ENCODE results near the gene ICE2. TPM values are rescaled to one million over a fixed set of nuclear protein-coding genes. Genes with fewer than 3 reads are reported as not detected.
A peak's percentile ranks its signal among the peaks of the same experiment; 100 is the strongest.

ICE2 gene
- total RNA-seq, 3 donors from 2014 or later: 28.5 to 40.7 (median 36.1) TPM

DNA sequence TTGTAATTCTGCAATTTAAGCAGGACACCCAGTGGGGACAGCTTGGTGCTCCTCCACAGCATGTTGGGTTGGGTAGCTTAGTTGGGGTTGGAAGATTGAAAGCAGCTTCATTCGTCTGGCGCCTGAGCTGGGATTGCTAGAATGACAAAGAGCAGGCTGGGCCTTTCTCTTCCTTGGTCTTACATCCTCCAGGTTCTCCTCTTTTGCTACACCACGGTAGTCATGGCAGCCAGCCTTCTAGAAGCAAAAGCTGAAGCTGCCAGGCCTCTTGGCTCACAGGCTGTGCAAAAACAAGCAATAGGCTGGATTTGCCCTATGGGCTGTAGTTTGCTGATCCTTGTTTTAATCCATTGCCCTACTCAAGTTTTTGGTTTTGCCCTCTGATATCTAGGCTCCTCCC is 78.0 kb downstream of the ICE2 start:
- no peak for TF ChIP-seq POLR2A (IDR thresholded peaks at IDR 0.05)
- TF ChIP-seq, protein P1, sequence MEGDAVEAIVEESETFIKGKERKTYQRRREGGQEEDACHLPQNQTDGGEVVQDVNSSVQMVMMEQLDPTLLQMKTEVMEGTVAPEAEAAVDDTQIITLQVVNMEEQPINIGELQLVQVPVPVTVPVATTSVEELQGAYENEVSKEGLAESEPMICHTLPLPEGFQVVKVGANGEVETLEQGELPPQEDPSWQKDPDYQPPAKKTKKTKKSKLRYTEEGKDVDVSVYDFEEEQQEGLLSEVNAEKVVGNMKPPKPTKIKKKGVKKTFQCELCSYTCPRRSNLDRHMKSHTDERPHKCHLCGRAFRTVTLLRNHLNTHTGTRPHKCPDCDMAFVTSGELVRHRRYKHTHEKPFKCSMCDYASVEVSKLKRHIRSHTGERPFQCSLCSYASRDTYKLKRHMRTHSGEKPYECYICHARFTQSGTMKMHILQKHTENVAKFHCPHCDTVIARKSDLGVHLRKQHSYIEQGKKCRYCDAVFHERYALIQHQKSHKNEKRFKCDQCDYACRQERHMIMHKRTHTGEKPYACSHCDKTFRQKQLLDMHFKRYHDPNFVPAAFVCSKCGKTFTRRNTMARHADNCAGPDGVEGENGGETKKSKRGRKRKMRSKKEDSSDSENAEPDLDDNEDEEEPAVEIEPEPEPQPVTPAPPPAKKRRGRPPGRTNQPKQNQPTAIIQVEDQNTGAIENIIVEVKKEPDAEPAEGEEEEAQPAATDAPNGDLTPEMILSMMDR (IDR thresholded peaks at IDR 0.05): no peak
- no peak for TF ChIP-seq POLR2AphosphoS5 (IDR thresholded peaks at IDR 0.05)

DNA sequence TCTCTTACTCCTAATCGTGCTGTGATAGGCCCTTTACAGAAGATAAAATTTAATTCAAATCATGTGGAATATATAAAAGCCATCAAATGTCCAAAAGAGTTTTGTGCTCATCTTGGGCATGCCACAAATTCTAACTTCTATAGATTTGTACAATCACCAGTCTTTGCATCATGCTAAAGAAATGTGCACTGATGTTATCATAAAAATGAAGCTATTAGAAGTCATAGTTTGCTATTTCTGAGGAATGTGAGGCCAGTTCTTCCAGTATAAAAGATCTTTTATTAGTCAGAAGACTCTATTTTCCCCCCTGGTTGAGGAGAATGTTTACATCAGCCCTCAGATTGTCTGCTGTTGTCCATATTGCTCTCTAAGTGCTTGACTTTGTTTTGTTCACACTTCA is 79.0 kb downstream of the ICE2 start:
- H3K4me1 ChIP-seq: peaks cover 6 to 7% of the 10 kb centered on the region in 2 donors
- H3K36me3 ChIP-seq: no peaks in the 10 kb centered on the region
- H3K27ac ChIP-seq: peak overlapping the region; percentile 0 to 99
- H3K9me3 ChIP-seq: no peaks in the 10 kb centered on the region
- no peak overlapping the region for H3K4me3 ChIP-seq
- intact Hi-C loops (cut with DNase I; ENCODE audit: low total_unique reads): no loop called here
- H3K27me3 ChIP-seq: no peaks in the 10 kb centered on the region
- TF ChIP-seq POLR2A (IDR thresholded peaks at IDR 0.05): no peak
- TF ChIP-seq, protein P1 (IDR thresholded peaks at IDR 0.05): no peak
- no peak for TF ChIP-seq POLR2AphosphoS5 (IDR thresholded peaks at IDR 0.05)
- DNase-seq (ENCODE audit: low spot score in 2 of 2): no peak

More for the DNA sequence above, 78.0 kb downstream of the ICE2 start:
- Histone ChIP-seq H3K27ac (no peak overlapping the region), H3K4me3 (no peak overlapping the region), H3K4me1 (no peaks in the 10 kb centered on the region), H3K36me3 (no peaks in the 10 kb centered on the region), H3K27me3 (no peaks in the 10 kb centered on the region), H3K9me3 (no peaks in the 10 kb centered on the region)
- intact Hi-C loops (cut with DNase I; ENCODE audit: low total_unique reads): no loop called here
- no peak for DNase-seq (ENCODE audit: low spot score in 2 of 2)

DNA sequence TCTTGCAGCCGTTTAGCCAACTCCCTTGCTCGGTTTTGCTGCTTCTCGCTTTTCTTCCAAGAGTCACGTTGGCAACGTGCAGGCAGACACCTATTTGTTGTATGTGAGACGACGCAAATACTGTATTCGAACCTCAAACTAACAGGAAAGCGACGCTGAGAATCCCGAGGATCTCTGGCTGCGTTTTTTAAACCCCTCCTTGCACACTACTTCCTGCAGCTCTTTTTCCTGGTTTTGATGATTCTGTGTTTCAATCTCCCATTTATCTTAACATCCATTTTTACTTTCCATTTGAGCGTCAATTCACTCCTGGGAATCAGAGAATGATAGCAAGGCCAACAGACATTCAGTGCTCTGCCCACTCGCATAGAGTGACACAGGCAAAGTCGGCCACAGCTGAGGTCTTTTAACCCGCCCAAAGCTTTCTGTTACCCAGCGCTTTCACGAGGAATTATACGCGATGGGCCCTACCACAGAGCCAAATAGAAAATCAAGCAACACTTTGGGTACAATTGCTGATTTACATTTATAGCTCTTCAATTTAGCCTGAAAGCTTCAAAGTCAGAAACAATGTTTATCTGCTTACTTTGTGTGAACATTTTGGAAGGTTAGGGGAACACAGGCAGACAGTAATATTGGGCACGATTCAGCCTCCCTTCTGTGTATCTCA is 79.6 kb downstream of the ICE2 start:
- Histone ChIP-seq H3K27ac (peak overlapping the region; percentile 0 to 99), H3K27me3 (no peaks in the 10 kb centered on the region), H3K9me3 (no peaks in the 10 kb centered on the region), H3K4me1 (peaks cover 10 to 11% of the 10 kb centered on the region in 2 donors), H3K4me3 (peak overlapping the region; percentile 5 to 99 (median 91)), H3K36me3 (no peaks in the 10 kb centered on the region)
- no peak for TF ChIP-seq POLR2A (IDR thresholded peaks at IDR 0.05)
- no peak for TF ChIP-seq POLR2AphosphoS5 (IDR thresholded peaks at IDR 0.05)
- TF ChIP-seq, protein P1 (IDR thresholded peaks at IDR 0.05): no peak
- no peak for DNase-seq (ENCODE audit: low spot score in 2 of 2)
- intact Hi-C loops (cut with DNase I; ENCODE audit: low total_unique reads): no loop called here

DNA sequence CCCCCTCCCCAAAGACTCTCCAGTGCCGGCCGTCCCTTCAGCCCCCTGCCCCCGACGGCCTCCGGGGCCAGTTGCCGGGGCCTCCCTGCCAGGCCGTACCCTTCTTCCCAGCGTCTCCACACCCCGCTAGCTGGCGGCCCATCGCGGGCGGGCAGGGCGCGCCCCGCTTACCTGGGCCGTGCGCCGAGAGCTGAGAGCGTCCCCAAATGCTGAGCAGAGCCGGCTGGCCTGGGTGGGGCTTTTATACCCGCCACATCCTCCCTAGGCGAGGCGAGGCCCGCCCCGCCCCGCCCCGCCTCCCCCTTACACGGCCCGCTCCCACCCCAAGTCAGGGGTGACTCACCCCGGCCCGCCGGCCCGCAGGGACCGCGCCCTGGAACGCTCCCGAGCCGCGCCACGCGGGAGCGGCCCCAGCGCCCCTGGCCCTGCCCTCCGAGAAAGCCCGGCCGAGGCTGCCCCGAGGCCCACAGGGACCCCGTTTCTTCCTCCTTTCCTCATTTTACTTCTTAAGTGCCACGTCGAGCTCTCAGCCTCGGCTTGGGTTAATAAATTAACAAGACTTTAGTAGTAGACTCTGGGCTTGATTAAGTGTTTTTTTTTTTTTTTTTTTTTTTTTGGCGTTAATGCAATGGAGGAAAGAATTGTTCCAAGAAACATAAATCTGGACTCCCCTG is 81.0 kb downstream of the ICE2 start, which contains the start of gene ANXA2:
Gene ANXA2, minus strand, starts transcription at position 215 of the 674 bp plus-strand sequence. CDS start 11,911 bp downstream, outside the sequence.
- intact Hi-C loops (cut with DNase I; ENCODE audit: low total_unique reads): no loop called here
- Histone ChIP-seq H3K9me3 (no peaks in the 10 kb centered on the region), H3K27ac (peak within 1 kb of the TSS; percentile 99), H3K4me1 (peaks cover 16 to 24% of the 10 kb centered on the region in 2 donors), H3K27me3 (no peaks in the 10 kb centered on the region), H3K36me3 (no peaks in the 10 kb centered on the region), H3K4me3 (peak within 1 kb of the TSS; percentile 83 to 99 (median 91))
- DNase-seq (ENCODE audit: low spot score in 2 of 2): peak; percentile 86 to 92
- TF ChIP-seq, protein P1 (IDR thresholded peaks at IDR 0.05): no peak
- peak; percentile 95 to 97 (median 97) for TF ChIP-seq POLR2AphosphoS5 (IDR thresholded peaks at IDR 0.05)
- TF ChIP-seq POLR2A (IDR thresholded peaks at IDR 0.05): peak; percentile 86

All from breast epithelium (tissue), 4 donors.